Stimulated activated CD4-positive, alpha-beta T cell treated with anti-CD3 and anti-CD28 coated beads, Interleukin-12 subunit alpha, Interleukin-12 subunit beta, amount 100 ng/mL, for 48 hours (primary cell): ENCODE measurements around the gene STX10.

Experiments
- DNase-seq, 3 donors: peaks; one replicate each; pipeline ENCODE4 v3.0.0-alpha.2; 2020; ENCODE audit warnings: low read depth in 2 of 3, low spot score in 1 of 3

The STX10 gene

GRCh38 chr19:13101590-13102415 lies 48.4 kb downstream of the STX10 start:
- DNase-seq, result no peak

GRCh38 chr19:13100841-13101589 lies 49.2 kb downstream of the STX10 start:
- DNase-seq, result no peak

- DNase-seq, result peak; percentile 58 to 75 (median 62)
Measured at GRCh38 chr19:13100031-13100588, 50.1 kb downstream of the STX10 start.

GRCh38 chr19:13099073-13099999 lies 50.8 kb downstream of the STX10 start:
- DNase-seq, result peak in 2 of 3 donors; percentile 61 to 66

GRCh38 chr19:13098277-13099072 lies 51.7 kb downstream of the STX10 start:
- DNase-seq, result no peak

GRCh38 chr19:13097463-13098258 lies 52.5 kb downstream of the STX10 start:
- no peak for DNase-seq

GRCh38 chr19:13097033-13097462 lies 53.1 kb downstream of the STX10 start:
- DNase-seq, result no peak

- no peak for DNase-seq
Measured at GRCh38 chr19:13095934-13096927, 53.9 kb downstream of the STX10 start.

- no peak for DNase-seq
Measured at GRCh38 chr19:13095393-13095784, 54.8 kb downstream of the STX10 start.

GRCh38 chr19:13094771-13095392 lies 55.3 kb downstream of the STX10 start:
- DNase-seq, result no peak

- no peak for DNase-seq
Measured at GRCh38 chr19:13094106-13094504, 56.1 kb downstream of the STX10 start.
